Endodermal cell (in vitro differentiated cells): Measurements from ENCODE around the gene MSX1. TPM values are rescaled to one million over a fixed set of nuclear protein-coding genes. Genes with fewer than 3 reads are reported as not detected.

ENCODE experiments used
- DNase-seq: peaks from one replicate; pipeline ENCODE4 v3.0.0-alpha.2; 2017
- H3K27ac ChIP-seq: 2 replicates; pipeline ENCODE4 v1.5.1; 2013; ENCODE audit warnings: mild to moderate bottlenecking, low read depth, low read length, moderate library complexity
- H3K27me3 ChIP-seq: 2 replicates; pipeline ENCODE4 v1.6.1; 2013; ENCODE audit warnings: mild to moderate bottlenecking, low read length, moderate library complexity; ENCODE audit not compliant: insufficient read depth, control insufficient read depth, poor library complexity, severe bottlenecking
- H3K36me3 ChIP-seq: 2 replicates; pipeline ENCODE4 v1.7.0; 2013; ENCODE audit warnings: mild to moderate bottlenecking, low read length, moderate library complexity; ENCODE audit not compliant: control insufficient read depth, insufficient read depth
- H3K4me1 ChIP-seq: one replicate; pipeline ENCODE4 v1.7.0; 2013; ENCODE audit warnings: low read length; ENCODE audit not compliant: control insufficient read depth, insufficient read depth
- H3K4me3 ChIP-seq: 2 replicates; pipeline ENCODE4 v1.5.1; 2013; ENCODE audit warnings: mild to moderate bottlenecking, low read length, moderate library complexity
- H3K9ac ChIP-seq: 2 replicates; pipeline ENCODE4 v1.6.1; 2013; ENCODE audit warnings: mild to moderate bottlenecking, low read length, moderate library complexity; ENCODE audit not compliant: poor library complexity, severe bottlenecking; ENCODE audit errors: extremely low read depth
- H3K9me3 ChIP-seq: 2 replicates; pipeline ENCODE4 v1.6.1; 2013; ENCODE audit warnings: mild to moderate bottlenecking, low read length, moderate library complexity; ENCODE audit not compliant: control insufficient read depth
- H3K27ac Mint-ChIP-seq: 2 replicates; pipeline ENCODE4 v1.8.0; 2020; ENCODE audit warnings: mixed read lengths
- H3K27me3 Mint-ChIP-seq: 2 replicates; pipeline ENCODE4 v1.8.0; 2021; ENCODE audit warnings: mild to moderate bottlenecking, mixed read lengths; ENCODE audit not compliant: insufficient read depth
- H3K36me3 Mint-ChIP-seq: 2 replicates; pipeline ENCODE4 v1.8.0; 2020; ENCODE audit warnings: low read depth, mixed read lengths
- H3K4me1 Mint-ChIP-seq: 2 replicates; pipeline ENCODE4 v1.8.0; 2020; ENCODE audit warnings: mixed read lengths
- H3K4me3 Mint-ChIP-seq: 2 replicates; pipeline ENCODE4 v1.8.0; 2020; ENCODE audit warnings: mild to moderate bottlenecking, moderate library complexity, mixed read lengths
- H3K9me3 Mint-ChIP-seq: 2 replicates; pipeline ENCODE4 v1.8.0; 2020; ENCODE audit warnings: mild to moderate bottlenecking, mixed read lengths
- WGBS, 2 experiments: methylation state at CpG; one replicate each; pipeline versions ENCODE4 v1.1.5 to v1.1.7; 2013; ENCODE audit warnings: missing lambda C conversion rate in 2 of 2, mixed read lengths in 1 of 2; ENCODE audit not compliant: insufficient coverage in 1 of 2, insufficient read length in 1 of 2; 5-methylcytosine and 5-hydroxymethylcytosine counted together
- total RNA-seq, 2 donors: library from RNA; stranded (reverse); fragmentation: NEBNext Ultra II Directional in 1 of 2; extraction: Animal tissue kit (Norgen Biotek cat#: 25700) in 1 of 2; gene quantifications; 2 replicates in 1 of 2; 3 replicates in 1 of 2; pipeline ENCODE4 v1.2.1, GENCODE V29; 2021
- TF ChIP-seq, protein P1 (sequence below): fragments of 200-600 bp; sonication (generic); conservative IDR thresholded peaks from 2 replicates; pipeline ENCODE4 v1.5.0; 2021; ENCODE audit warnings: antibody characterized with exemption, mild to moderate bottlenecking

The MSX1 gene
- total RNA-seq, 2 donors from 2014 or later = 0.46 to 1.3 TPM

DNA sequence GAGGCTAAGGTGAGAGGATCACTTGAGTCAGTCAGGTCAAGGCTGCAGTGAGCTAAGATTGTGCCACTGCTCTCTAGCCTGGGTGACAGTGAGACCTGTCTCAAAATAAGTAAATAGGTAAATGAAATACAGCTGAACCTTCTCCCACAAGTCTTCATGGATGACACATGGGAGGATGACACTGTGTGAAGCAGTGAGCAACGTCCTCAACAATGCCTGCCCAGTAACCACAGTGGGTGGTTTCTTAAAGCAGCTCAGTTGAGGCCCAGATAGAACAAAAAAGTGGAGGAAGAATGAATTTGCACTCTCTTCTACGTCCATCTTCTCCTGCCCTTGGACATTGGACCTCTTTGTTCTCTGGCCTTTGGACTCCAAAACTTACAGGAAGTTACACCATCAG lies 52.7 kb downstream of the MSX1 start:
- Mint-ChIP-seq H3K4me1 (no peaks in the 10 kb centered on the region), H3K27me3 (peaks cover 76% of the 10 kb centered on the region), H3K4me3 (no peak overlapping the region), H3K9me3 (no peaks in the 10 kb centered on the region), H3K27ac (no peak overlapping the region), H3K36me3 (no peaks in the 10 kb centered on the region)
- H3K27ac ChIP-seq = no peak overlapping the region
- no peak overlapping the region for H3K9ac ChIP-seq
- peaks cover 3% of the 10 kb centered on the region for H3K9me3 ChIP-seq
- no peak overlapping the region for H3K4me3 ChIP-seq
- TF ChIP-seq, protein P1, sequence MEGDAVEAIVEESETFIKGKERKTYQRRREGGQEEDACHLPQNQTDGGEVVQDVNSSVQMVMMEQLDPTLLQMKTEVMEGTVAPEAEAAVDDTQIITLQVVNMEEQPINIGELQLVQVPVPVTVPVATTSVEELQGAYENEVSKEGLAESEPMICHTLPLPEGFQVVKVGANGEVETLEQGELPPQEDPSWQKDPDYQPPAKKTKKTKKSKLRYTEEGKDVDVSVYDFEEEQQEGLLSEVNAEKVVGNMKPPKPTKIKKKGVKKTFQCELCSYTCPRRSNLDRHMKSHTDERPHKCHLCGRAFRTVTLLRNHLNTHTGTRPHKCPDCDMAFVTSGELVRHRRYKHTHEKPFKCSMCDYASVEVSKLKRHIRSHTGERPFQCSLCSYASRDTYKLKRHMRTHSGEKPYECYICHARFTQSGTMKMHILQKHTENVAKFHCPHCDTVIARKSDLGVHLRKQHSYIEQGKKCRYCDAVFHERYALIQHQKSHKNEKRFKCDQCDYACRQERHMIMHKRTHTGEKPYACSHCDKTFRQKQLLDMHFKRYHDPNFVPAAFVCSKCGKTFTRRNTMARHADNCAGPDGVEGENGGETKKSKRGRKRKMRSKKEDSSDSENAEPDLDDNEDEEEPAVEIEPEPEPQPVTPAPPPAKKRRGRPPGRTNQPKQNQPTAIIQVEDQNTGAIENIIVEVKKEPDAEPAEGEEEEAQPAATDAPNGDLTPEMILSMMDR = no peak
- H3K4me1 ChIP-seq = no peaks in the 10 kb centered on the region
- H3K27me3 ChIP-seq = peaks cover 40% of the 10 kb centered on the region
- H3K36me3 ChIP-seq = no peaks in the 10 kb centered on the region
- no peak for DNase-seq
- WGBS, 2 experiments = 76 to 100% methylated on average over 1 to 2 of the region's 2 CpGs

DNA sequence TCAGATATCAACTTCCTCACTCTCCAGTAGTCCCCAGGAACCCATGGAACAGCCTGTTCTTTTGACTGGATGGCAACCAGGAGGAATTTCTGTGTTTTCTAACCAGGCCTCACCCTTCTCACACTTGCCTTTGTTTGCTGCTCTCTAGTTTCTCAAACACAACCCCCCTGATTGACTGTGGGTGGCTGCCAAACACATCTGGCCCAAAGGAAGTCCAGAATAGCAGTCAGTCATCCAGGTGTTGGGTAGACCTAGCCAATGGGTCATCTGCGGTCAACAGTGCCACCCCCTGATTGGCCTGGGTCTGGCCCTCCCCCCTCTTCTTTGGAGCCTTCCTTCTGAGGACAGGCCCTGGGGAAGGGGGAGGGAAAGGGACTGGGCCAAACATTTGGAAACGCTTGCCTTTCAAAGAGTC lies 53.7 kb downstream of the MSX1 start:
- Mint-ChIP-seq H3K9me3 (no peaks in the 10 kb centered on the region), H3K27me3 (peaks cover 68% of the 10 kb centered on the region), H3K27ac (no peak overlapping the region)

More for the DNA sequence above, 53.7 kb downstream of the MSX1 start:
- H3K27ac ChIP-seq = no peak overlapping the region
- no peak overlapping the region for H3K4me3 Mint-ChIP-seq
- WGBS, 2 experiments = 88% methylated on average over 1 of the region's 2 CpGs; no CpG with 5 or more reads in 1 of the 2 experiments
- H3K36me3 Mint-ChIP-seq = no peaks in the 10 kb centered on the region
- TF ChIP-seq, protein P1 = no peak
- no peaks in the 10 kb centered on the region for H3K4me1 ChIP-seq
- no peak overlapping the region for H3K4me3 ChIP-seq
- no peaks in the 10 kb centered on the region for H3K36me3 ChIP-seq
- H3K27me3 ChIP-seq = peaks cover 30% of the 10 kb centered on the region
- no peaks in the 10 kb centered on the region for H3K4me1 Mint-ChIP-seq
- peaks cover 3% of the 10 kb centered on the region for H3K9me3 ChIP-seq
- no peak overlapping the region for H3K9ac ChIP-seq
- no peak for DNase-seq

Other genes starting within 250 kb of the MSX1 start
- 1 to 10 TPM; 2.2 to 3.7 TPM for gene CYTL1, start 159.8 kb downstream of the MSX1 start, total RNA-seq
- gene STK32B, start 191.8 kb downstream of the MSX1 start, total RNA-seq = 1 to 10 TPM; 1.4 to 1.5 TPM